Ovary (tissue), 3 donors: ENCODE data around the gene FARSA.

Source experiments
- POLR2A ChIP-seq: fragments of 450-650 bp; IDR thresholded peaks from one replicate; pipeline ENCODE4 v1.6.1; 2017; ENCODE audit warnings: antibody characterized with exemption, mild to moderate bottlenecking, moderate library complexity
- TF ChIP-seq, protein P1 (sequence below), 3 donors: fragments of 450-650 bp in 2 of 3; fragments of 200-600 bp in 1 of 3; IDR thresholded peaks; one replicate each; pipeline versions ENCODE4 v1.5.1 to v1.8.0; 2016 to 2022; ENCODE audit warnings: antibody characterized with exemption in 3 of 3, mild to moderate bottlenecking in 1 of 3
- donor health status: DM: no; HTN: no; CAD: no.

DNA sequence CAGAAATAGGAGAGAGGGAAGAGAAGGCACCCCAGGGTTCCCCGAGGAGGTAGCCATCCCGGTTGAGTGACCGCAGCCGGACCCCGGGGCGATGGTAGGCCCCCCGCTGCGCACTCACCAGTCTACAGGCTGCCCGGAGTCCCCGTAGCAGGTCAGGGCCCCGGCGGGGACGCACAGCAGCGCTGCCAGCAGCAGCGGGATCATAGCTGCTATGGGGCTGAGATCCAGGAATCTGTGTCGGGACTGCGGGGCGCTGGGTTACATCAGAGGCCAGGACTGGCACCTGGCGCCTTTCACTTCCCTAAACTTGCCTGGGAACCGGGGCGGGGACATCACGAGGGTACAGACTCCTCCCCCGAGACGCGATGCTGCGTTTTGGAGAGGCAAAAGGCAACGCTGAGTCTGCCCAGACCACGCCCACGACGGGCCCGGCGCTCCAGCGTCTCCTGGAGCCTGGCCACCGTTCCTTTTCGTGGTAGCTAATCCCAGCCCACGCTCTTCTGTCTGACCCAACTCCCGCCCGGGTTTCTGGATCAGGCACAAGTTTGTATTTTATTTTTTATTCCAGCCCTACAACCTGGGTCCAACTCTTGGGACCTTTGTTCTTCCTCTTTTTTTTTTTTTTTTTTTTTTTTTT, 52.2 kb downstream of the FARSA start, which contains the start of gene DNASE2:
- TF ChIP-seq, protein P1, sequence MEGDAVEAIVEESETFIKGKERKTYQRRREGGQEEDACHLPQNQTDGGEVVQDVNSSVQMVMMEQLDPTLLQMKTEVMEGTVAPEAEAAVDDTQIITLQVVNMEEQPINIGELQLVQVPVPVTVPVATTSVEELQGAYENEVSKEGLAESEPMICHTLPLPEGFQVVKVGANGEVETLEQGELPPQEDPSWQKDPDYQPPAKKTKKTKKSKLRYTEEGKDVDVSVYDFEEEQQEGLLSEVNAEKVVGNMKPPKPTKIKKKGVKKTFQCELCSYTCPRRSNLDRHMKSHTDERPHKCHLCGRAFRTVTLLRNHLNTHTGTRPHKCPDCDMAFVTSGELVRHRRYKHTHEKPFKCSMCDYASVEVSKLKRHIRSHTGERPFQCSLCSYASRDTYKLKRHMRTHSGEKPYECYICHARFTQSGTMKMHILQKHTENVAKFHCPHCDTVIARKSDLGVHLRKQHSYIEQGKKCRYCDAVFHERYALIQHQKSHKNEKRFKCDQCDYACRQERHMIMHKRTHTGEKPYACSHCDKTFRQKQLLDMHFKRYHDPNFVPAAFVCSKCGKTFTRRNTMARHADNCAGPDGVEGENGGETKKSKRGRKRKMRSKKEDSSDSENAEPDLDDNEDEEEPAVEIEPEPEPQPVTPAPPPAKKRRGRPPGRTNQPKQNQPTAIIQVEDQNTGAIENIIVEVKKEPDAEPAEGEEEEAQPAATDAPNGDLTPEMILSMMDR (IDR thresholded peaks at IDR 0.05), result no peak
- peak; percentile 53 for TF ChIP-seq POLR2A
